Duodenal mucosa (tissue), 2 donors: ENCODE results near the gene RPS2.
"Not testable (repeated sequence)": the region's sequence is repeated elsewhere in the genome, so short reads cannot be mapped to it uniquely, and the experiment has no call there.

ENCODE experiments used
- H3K27ac ChIP-seq: one replicate; pipeline ENCODE4 v1.7.0; 2013; ENCODE audit warnings: low read depth, low read length
- H3K27me3 ChIP-seq, 2 donors: one replicate each; pipeline ENCODE4 v1.7.0; 2013; ENCODE audit warnings: low read length in 2 of 2, control low read depth in 1 of 2; ENCODE audit not compliant: insufficient read depth in 2 of 2, control insufficient read depth in 1 of 2
- H3K36me3 ChIP-seq, 2 donors: one replicate each; pipeline ENCODE4 v1.7.0; 2013; ENCODE audit warnings: low read length in 2 of 2, control low read depth in 1 of 2; ENCODE audit not compliant: insufficient read depth in 2 of 2, control insufficient read depth in 1 of 2
- H3K4me1 ChIP-seq, 2 donors: one replicate each; pipeline ENCODE4 v1.7.0; 2013; ENCODE audit warnings: low read length in 2 of 2, control low read depth in 1 of 2; ENCODE audit not compliant: insufficient read depth in 2 of 2, control insufficient read depth in 1 of 2
- H3K4me3 ChIP-seq, 2 donors: one replicate each; pipeline ENCODE4 v1.7.0; 2013; ENCODE audit warnings: low read length in 2 of 2, low read depth in 1 of 2
- H3K9ac ChIP-seq, 2 donors: one replicate each; pipeline ENCODE4 v1.7.0; 2013; ENCODE audit warnings: low read length in 2 of 2, low read depth in 1 of 2
- H3K9me3 ChIP-seq, 2 donors: one replicate each; pipeline ENCODE4 v1.7.0; 2013; ENCODE audit warnings: low read length in 2 of 2, control low read depth in 1 of 2; ENCODE audit not compliant: control insufficient read depth in 1 of 2

The RPS2 gene

GRCh38 chr16:1964506-1965395 lies at the start of gene RPS2:
TSS of gene RPS2 (minus strand) at chr16:1964826. CDS start at chr16:1964625, 201 bp downstream.
- peak within 1 kb of the TSS; percentile 95 for H3K27ac ChIP-seq
- peaks cover 24 to 38% of the 10 kb centered on the region in 2 donors for H3K4me1 ChIP-seq
- peak within 1 kb of the TSS; percentile 87 to 94 for H3K4me3 ChIP-seq
- H3K27me3 ChIP-seq: no peaks in the 10 kb centered on the region
- peaks cover 8 to 26% of the 10 kb centered on the region in 2 donors for H3K36me3 ChIP-seq
- peak within 1 kb of the TSS; percentile 88 to 94 for H3K9ac ChIP-seq
- H3K9me3 ChIP-seq: no peaks in the 10 kb centered on the region

DNA sequence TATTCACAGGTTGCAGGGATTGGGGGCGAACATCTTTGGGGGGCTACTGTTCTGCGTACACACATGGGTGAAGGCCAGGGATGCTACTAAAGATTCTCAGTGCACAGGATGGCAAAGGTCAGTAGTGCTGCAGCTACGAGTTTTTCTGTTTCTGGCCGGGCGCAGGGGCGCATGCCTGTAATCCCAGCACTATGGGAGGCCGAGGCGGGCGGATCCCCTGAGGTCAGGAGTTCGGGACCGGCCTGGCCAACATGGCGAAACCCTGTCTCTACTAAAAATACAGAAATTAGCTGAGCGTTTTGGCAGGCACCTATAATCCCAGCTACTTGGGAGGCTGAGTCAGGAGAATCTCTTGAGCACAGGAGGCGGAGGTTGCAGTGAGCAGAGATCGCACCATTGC lies 48.9 kb upstream of the RPS2 start:
- Histone ChIP-seq H3K9me3 (no peaks in the 10 kb centered on the region), H3K36me3 (no peaks in the 10 kb centered on the region), H3K4me3 (no peak overlapping the region), H3K27me3 (no peaks in the 10 kb centered on the region), H3K9ac (no peak overlapping the region), H3K4me1 (peaks cover 16 to 20% of the 10 kb centered on the region in 2 donors), H3K27ac (no peak overlapping the region)

DNA sequence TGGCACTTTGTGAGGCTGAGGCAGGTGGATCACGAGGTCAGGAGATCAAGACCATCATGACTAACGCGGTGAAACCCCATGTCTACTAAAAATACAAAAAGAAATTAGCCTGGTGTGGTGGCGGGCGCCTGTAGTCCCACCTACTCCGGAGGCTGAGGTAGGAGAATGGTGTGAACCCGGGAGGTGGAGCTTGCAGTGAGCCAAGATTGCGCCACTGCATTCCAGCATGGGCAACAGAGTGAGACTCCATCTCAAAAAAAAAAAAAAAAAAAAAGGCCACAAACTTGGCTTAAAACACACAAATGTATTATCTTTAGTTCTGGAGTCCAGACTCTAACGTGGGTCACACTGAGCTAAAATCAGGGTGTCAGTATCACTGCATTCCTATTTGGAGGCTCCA lies 47.1 kb upstream of the RPS2 start:
- H3K27ac ChIP-seq, H3K27me3 ChIP-seq, H3K36me3 ChIP-seq, H3K9me3 ChIP-seq, H3K9ac ChIP-seq, H3K4me3 ChIP-seq: not testable (repeated sequence)
- H3K4me1 ChIP-seq: peaks cover 34 to 35% of the 10 kb centered on the region in 2 donors

- Histone ChIP-seq H3K9me3 (no peaks in the 10 kb centered on the region), H3K4me3 (peak within 1 kb of the TSS; percentile 79 to 84), H3K27ac (peak within 1 kb of the TSS; percentile 70), H3K9ac (peak within 1 kb of the TSS; percentile 87 to 92), H3K4me1 (peaks cover 29 to 33% of the 10 kb centered on the region in 2 donors), H3K27me3 (no peaks in the 10 kb centered on the region), H3K36me3 (peaks cover 0 to 4% of the 10 kb centered on the region in 2 donors)
Observed at GRCh38 chr16:2009791-2010510, 45.3 kb upstream of the RPS2 start, which contains the start of gene ZNF598. TSS of gene ZNF598 (minus strand) at chr16:2009821.

DNA sequence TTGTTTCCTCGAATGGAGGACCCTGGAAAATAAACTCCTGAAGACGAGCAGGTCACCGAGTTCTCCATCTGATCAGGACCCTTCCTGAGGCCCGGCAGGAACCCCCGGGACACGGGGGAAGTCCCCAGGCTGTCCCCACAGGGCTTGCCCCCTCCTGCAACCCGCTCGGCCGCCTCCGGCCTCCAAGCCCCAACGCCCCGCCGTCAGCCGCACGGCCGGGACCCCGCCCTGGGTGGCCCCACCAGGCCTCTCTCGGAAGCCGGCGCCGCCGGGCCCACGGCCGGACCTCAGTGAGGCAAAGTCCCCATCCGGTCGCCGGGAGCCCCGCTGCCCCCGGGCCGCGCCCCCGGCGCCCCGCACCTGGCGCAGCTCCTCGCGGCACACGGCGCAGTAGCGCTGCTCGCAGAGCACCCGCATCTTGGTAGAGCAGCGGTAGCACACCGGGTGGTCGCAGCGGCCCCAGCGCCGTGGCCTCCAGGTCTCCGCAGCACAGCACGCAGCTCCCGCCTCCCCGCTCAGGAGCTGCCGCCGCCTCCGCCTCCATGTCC lies 44.6 kb upstream of the RPS2 start:
- Histone ChIP-seq H3K4me1 (peaks cover 31 to 39% of the 10 kb centered on the region in 2 donors), H3K27ac (peak overlapping the region; percentile 70), H3K27me3 (no peaks in the 10 kb centered on the region)

DNA sequence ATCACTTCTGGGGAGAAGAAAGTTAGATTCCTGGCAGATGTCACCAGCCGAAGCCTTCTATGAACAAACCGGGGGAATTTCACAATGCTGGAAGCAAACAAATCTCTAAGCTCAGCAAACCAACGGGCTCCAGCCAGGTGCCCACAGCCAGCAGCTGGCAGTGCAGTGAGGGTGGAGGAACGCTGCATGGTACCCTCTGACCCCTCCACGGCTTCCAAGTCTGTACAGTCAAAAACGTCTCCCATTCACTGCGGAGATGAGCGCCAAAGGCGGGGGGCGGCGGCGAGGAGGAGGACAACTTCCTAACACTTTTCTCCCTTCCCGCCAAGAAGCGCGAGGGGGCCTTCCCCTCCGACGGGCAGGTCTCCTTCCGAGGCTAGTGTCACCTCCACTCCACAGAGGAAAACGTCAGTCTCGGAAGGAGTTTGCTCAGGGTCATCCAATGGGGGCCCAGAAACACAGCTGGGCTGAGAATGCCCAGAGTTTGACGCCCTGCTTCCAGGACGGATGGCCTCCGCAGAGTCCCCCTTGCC lies 44.1 kb upstream of the RPS2 start:
- Histone ChIP-seq H3K9ac (peak overlapping the region; percentile 87 to 92), H3K4me3 (peak overlapping the region; percentile 79 to 83), H3K27ac (peak overlapping the region; percentile 70), H3K36me3 (peaks cover 0 to 4% of the 10 kb centered on the region in 2 donors), H3K9me3 (no peaks in the 10 kb centered on the region), H3K4me1 (peaks cover 35 to 44% of the 10 kb centered on the region in 2 donors), H3K27me3 (no peaks in the 10 kb centered on the region)

More for the DNA sequence above, 44.6 kb upstream of the RPS2 start:
- Histone ChIP-seq H3K9ac (peak overlapping the region; percentile 87 to 92), H3K36me3 (peaks cover 0 to 4% of the 10 kb centered on the region in 2 donors), H3K4me3 (peak overlapping the region; percentile 79 to 83), H3K9me3 (no peaks in the 10 kb centered on the region)

GRCh38 chr16:2008009-2008526 lies 43.4 kb upstream of the RPS2 start:
- peak overlapping the region; percentile 79 to 83 for H3K4me3 ChIP-seq
- peak overlapping the region; percentile 87 to 92 for H3K9ac ChIP-seq
- peak overlapping the region; percentile 70 for H3K27ac ChIP-seq

GRCh38 chr16:2007081-2007836 lies 42.6 kb upstream of the RPS2 start:
- Histone ChIP-seq H3K9ac (peak overlapping the region; percentile 87 to 92), H3K4me1 (peaks cover 35 to 44% of the 10 kb centered on the region in 2 donors), H3K9me3 (no peaks in the 10 kb centered on the region), H3K4me3 (peak overlapping the region; percentile 79 to 83), H3K27me3 (no peaks in the 10 kb centered on the region), H3K36me3 (peaks cover 2 to 19% of the 10 kb centered on the region in 2 donors), H3K27ac (no peak overlapping the region)

More at GRCh38 chr16:2008009-2008526, 43.4 kb upstream of the RPS2 start:
- no peaks in the 10 kb centered on the region for H3K27me3 ChIP-seq
- H3K4me1 ChIP-seq: peaks cover 35 to 44% of the 10 kb centered on the region in 2 donors
- H3K9me3 ChIP-seq: no peaks in the 10 kb centered on the region
- H3K36me3 ChIP-seq: peaks cover 0 to 10% of the 10 kb centered on the region in 2 donors

- H3K9ac ChIP-seq: no peak overlapping the region
- no peaks in the 10 kb centered on the region for H3K9me3 ChIP-seq
- peaks cover 12 to 28% of the 10 kb centered on the region in 2 donors for H3K36me3 ChIP-seq
- no peak overlapping the region for H3K27ac ChIP-seq
- H3K27me3 ChIP-seq: no peaks in the 10 kb centered on the region
- H3K4me1 ChIP-seq: peaks cover 35 to 44% of the 10 kb centered on the region in 2 donors
- H3K4me3 ChIP-seq: no peak overlapping the region
Observed at GRCh38 chr16:2006317-2006716, 41.7 kb upstream of the RPS2 start.
